Muscle of arm (tissue), 12 donors: ENCODE data around the gene CYP24A1. TPM values are rescaled to one million over a fixed set of nuclear protein-coding genes. Genes with fewer than 3 reads are reported as not detected.

Experiments
- DNase-seq: peaks from one replicate; pipeline ENCODE4 v3.0.0-alpha.2; 2013
- polyA plus RNA-seq, 12 donors: library from polyadenylated mRNA; unstranded; fragments of 120-200 nt; gene quantifications; one replicate each; pipeline ENCODE4 v1.2.1, GENCODE V29; 2013; ENCODE audit not compliant: insufficient read length in 12 of 12

The CYP24A1 gene
- polyA plus RNA-seq, 12 donors = 0.22 to 12.7 (median 0.84) TPM; not detected in 1

- DNase-seq = no peak
Measured at GRCh38 chr20:54203281-54203680, 29.5 kb upstream of the CYP24A1 start.

GRCh38 chr20:54201268-54201846, 27.6 kb upstream of the CYP24A1 start:
- DNase-seq = no peak

- DNase-seq = no peak
Measured at GRCh38 chr20:54200487-54201267, 26.9 kb upstream of the CYP24A1 start.

- peak; percentile 81 for DNase-seq
Measured at GRCh38 chr20:54199721-54200176, 26.0 kb upstream of the CYP24A1 start.

GRCh38 chr20:54199283-54199682, 25.5 kb upstream of the CYP24A1 start:
- DNase-seq = no peak

- DNase-seq = no peak
Measured at GRCh38 chr20:54197621-54198604, 24.1 kb upstream of the CYP24A1 start.

- DNase-seq = no peak
Measured at GRCh38 chr20:54195483-54196472, 22.0 kb upstream of the CYP24A1 start.

GRCh38 chr20:54194724-54195438, 21.1 kb upstream of the CYP24A1 start:
- peak; percentile 65 for DNase-seq

- no peak for DNase-seq
Measured at GRCh38 chr20:54193817-54194216, 20.0 kb upstream of the CYP24A1 start.

GRCh38 chr20:54190217-54190616, 16.4 kb upstream of the CYP24A1 start:
- no peak for DNase-seq

GRCh38 chr20:54189630-54190029, 15.8 kb upstream of the CYP24A1 start:
- DNase-seq = no peak

GRCh38 chr20:54188132-54188849, 14.5 kb upstream of the CYP24A1 start:
- no peak for DNase-seq

- no peak for DNase-seq
Measured at GRCh38 chr20:54184904-54185626, 11.3 kb upstream of the CYP24A1 start.

- DNase-seq = no peak
Measured at GRCh38 chr20:54184071-54184470, 10.3 kb upstream of the CYP24A1 start.

- no peak for DNase-seq
Measured at GRCh38 chr20:54180931-54181330, 7.1 kb upstream of the CYP24A1 start.

GRCh38 chr20:54179946-54180345, 6.2 kb upstream of the CYP24A1 start:
- DNase-seq = no peak

- no peak for DNase-seq
Measured at GRCh38 chr20:54178256-54178655, 4.5 kb upstream of the CYP24A1 start.

- no peak for DNase-seq
Measured at GRCh38 chr20:54177378-54177777, 3.6 kb upstream of the CYP24A1 start.

- DNase-seq = no peak
Measured at GRCh38 chr20:54176610-54177009, 2.8 kb upstream of the CYP24A1 start.
